Common myeloid progenitor, CD34-positive (primary cell): Measurements from ENCODE around the gene SH2D3C.
A peak's percentile ranks its signal among the peaks of the same experiment; 100 is the strongest.

Experiments
- CTCF ChIA-PET: fragments of 350-600 bp; sonication (Branson Sonifier 250); formaldehyde crosslinking; loops from one replicate; lab custom pipeline; 2021; ENCODE audit warnings: antibody characterized with exemption; lab: Charles Lee
- POLR2A ChIA-PET: fragments of 350-600 bp; sonication (Branson Sonifier 250); formaldehyde crosslinking; loops from one replicate; lab custom pipeline; 2021; ENCODE audit warnings: antibody characterized with exemption; lab: Charles Lee
- DNase-seq, 3 donors: peaks; one replicate each; pipeline versions ENCODE4 v3.0.0 to v3.0.0-alpha.2; 2013
- H3K27ac ChIP-seq, 2 experiments: 1 replicate in 1 of 2; 2 replicates in 1 of 2; pipeline ENCODE4 v1.7.0; 2013; ENCODE audit warnings: inconsistent platforms in 2 of 2, low read length in 2 of 2, mild to moderate bottlenecking in 2 of 2, low read depth in 1 of 2, moderate library complexity in 1 of 2; ENCODE audit not compliant: severe bottlenecking in 2 of 2, insufficient read depth in 1 of 2, poor library complexity in 1 of 2
- H3K27me3 ChIP-seq, 5 experiments: replicated peaks in 2 of 5; 1 replicate in 3 of 5; 2 replicates in 2 of 5; pipeline versions ENCODE4 v1.6.1 to v1.7.0; 2013; ENCODE audit warnings: low read length in 4 of 5, mild to moderate bottlenecking in 2 of 5, moderate library complexity in 2 of 5, inconsistent platforms in 1 of 5; ENCODE audit not compliant: insufficient read depth in 5 of 5, control insufficient read depth in 4 of 5
- H3K36me3 ChIP-seq, 4 experiments: 1 replicate in 2 of 4; 2 replicates in 2 of 4; pipeline versions ENCODE4 v1.6.1 to v1.7.0; 2013; ENCODE audit warnings: low read length in 3 of 4, control low read depth in 1 of 4, mild to moderate bottlenecking in 1 of 4; ENCODE audit not compliant: control insufficient read depth in 4 of 4, insufficient read depth in 4 of 4
- H3K4me1 ChIP-seq, 4 experiments: 1 replicate in 3 of 4; 2 replicates in 1 of 4; pipeline versions ENCODE4 v1.6.1 to v1.7.1; 2013; ENCODE audit warnings: low read length in 3 of 4, mild to moderate bottlenecking in 3 of 4, control low read depth in 1 of 4, inconsistent platforms in 1 of 4, moderate library complexity in 1 of 4; ENCODE audit not compliant: control insufficient read depth in 4 of 4, insufficient read depth in 4 of 4; ENCODE audit errors: control extremely low read depth in 1 of 4
- H3K4me3 ChIP-seq, 7 experiments: 1 replicate in 4 of 7; 2 replicates in 3 of 7; pipeline versions ENCODE4 v1.5.1 to v1.7.0; 2013; ENCODE audit warnings: mild to moderate bottlenecking in 7 of 7, low read length in 6 of 7, moderate library complexity in 6 of 7, inconsistent platforms in 2 of 7, low read depth in 2 of 7, control low read depth in 1 of 7; ENCODE audit not compliant: insufficient read depth in 4 of 7, control insufficient read depth in 1 of 7; ENCODE audit errors: extremely low read depth in 1 of 7
- H3K9me3 ChIP-seq, 5 experiments: 1 replicate in 4 of 5; 2 replicates in 1 of 5; pipeline versions ENCODE4 v1.6.1 to v1.7.1; 2013; ENCODE audit warnings: low read length in 4 of 5, mild to moderate bottlenecking in 2 of 5, inconsistent platforms in 1 of 5, low read depth in 1 of 5, moderate library complexity in 1 of 5; ENCODE audit not compliant: control insufficient read depth in 4 of 5, insufficient read depth in 2 of 5; ENCODE audit errors: control extremely low read depth in 1 of 5
- WGBS: methylation state at CpG from one replicate; pipeline ENCODE4 v1.1.5; 2013; ENCODE audit not compliant: insufficient coverage; 5-methylcytosine and 5-hydroxymethylcytosine counted together

Gene SH2D3C

GRCh38 chr9:127805620-127806019 is 27.2 kb upstream of the SH2D3C start:
- peak; percentile 55 to 62 (median 60) for DNase-seq
- H3K4me3 ChIP-seq = no peak overlapping the region
- H3K4me1 ChIP-seq = peaks cover 9 to 39% (median 34%) of the 10 kb centered on the region in 4 experiments
- POLR2A ChIA-PET = interaction anchor here (0.7 kb wide), 1 partner anchor 62 kb away, joined by 3 read pairs; no protein-coding TSS in a partner anchor
- H3K27me3 ChIP-seq = no peaks in the 10 kb centered on the region
- CTCF ChIA-PET = interaction anchor here (0.9 to 3.0 kb wide), 9 partner anchors 8 to 77 kb away, joined by 3 to 16 read pairs (median 6); no protein-coding TSS in a partner anchor
- peaks cover 10 to 52% (median 40%) of the 10 kb centered on the region in 4 experiments for H3K36me3 ChIP-seq
- no peaks in the 10 kb centered on the region for H3K9me3 ChIP-seq
- 88% methylated on average over 8 of the region's 8 CpGs for WGBS
- H3K27ac ChIP-seq = no peak overlapping the region

GRCh38 chr9:127803507-127804352 is 25.3 kb upstream of the SH2D3C start:
- Histone ChIP-seq H3K27me3 (no peaks in the 10 kb centered on the region), H3K27ac (peak overlapping the region; percentile 94 to 96), H3K9me3 (no peaks in the 10 kb centered on the region), H3K4me1 (peaks cover 14 to 56% (median 45%) of the 10 kb centered on the region in 4 experiments), H3K36me3 (peaks cover 10 to 35% (median 28%) of the 10 kb centered on the region in 4 experiments), H3K4me3 (peak overlapping the region; percentile 55 to 99 (median 89))
- peak in 2 of 3 donors; percentile 54 to 62 for DNase-seq
- WGBS = 43% methylated on average over 16 of the region's 18 CpGs
- ChIA-PET POLR2A (interaction anchor here (0.6 kb wide), 1 partner anchor 42 kb away, joined by 3 read pairs; no protein-coding TSS in a partner anchor), CTCF (interaction anchor here (0.9 to 3.0 kb wide), 6 partner anchors 16 to 66 kb away, joined by 3 to 16 read pairs (median 4); no protein-coding TSS in a partner anchor)

GRCh38 chr9:127802576-127803443 is 24.3 kb upstream of the SH2D3C start, which contains the start of gene FPGS:
Gene FPGS (plus strand): TSS chr9:127802882. CDS start chr9:127802925, 43 bp downstream.
- 0% methylated on average over 61 of the region's 83 CpGs for WGBS
- Histone ChIP-seq H3K27me3 (no peaks in the 10 kb centered on the region), H3K4me3 (peak within 1 kb of the TSS; percentile 58 to 99 (median 89)), H3K36me3 (peaks cover 8 to 26% (median 22%) of the 10 kb centered on the region in 4 experiments), H3K4me1 (peaks cover 16 to 65% (median 54%) of the 10 kb centered on the region in 4 experiments), H3K9me3 (no peaks in the 10 kb centered on the region), H3K27ac (peak within 1 kb of the TSS; percentile 94 to 96)
- CTCF ChIA-PET = interaction anchor here (0.9 to 2.2 kb wide), 5 partner anchors 13 to 67 kb away, joined by 3 to 6 read pairs (median 3); no protein-coding TSS in a partner anchor
- POLR2A ChIA-PET = interaction anchor here (0.6 kb wide), 1 partner anchor 79 kb away, joined by 3 read pairs; no protein-coding TSS in a partner anchor
- DNase-seq = peak; percentile 85 to 91 (median 90)

GRCh38 chr9:127801955-127802575 is 23.6 kb upstream of the SH2D3C start:
- Histone ChIP-seq H3K27ac (peak overlapping the region; percentile 43 to 78), H3K4me1 (peaks cover 18 to 72% (median 61%) of the 10 kb centered on the region in 4 experiments), H3K27me3 (no peaks in the 10 kb centered on the region), H3K4me3 (peak overlapping the region in 6 of 7 experiments; percentile 35 to 72 (median 58)), H3K36me3 (peaks cover 4 to 18% (median 15%) of the 10 kb centered on the region in 4 experiments), H3K9me3 (no peaks in the 10 kb centered on the region)
- POLR2A ChIA-PET = no interaction called here
- CTCF ChIA-PET = interaction anchor here (0.6 to 2.2 kb wide), 6 partner anchors 10 to 68 kb away, joined by 3 to 6 read pairs (median 4); partner anchors contain the start of gene TOR2A
- 0% methylated on average over 3 of the region's 10 CpGs for WGBS
- DNase-seq = peak in 2 of 3 donors; percentile 68 to 76

- POLR2A ChIA-PET = interaction anchor here (0.6 to 1.1 kb wide), 9 partner anchors 10 to 84 kb away, joined by 3 to 4 read pairs (median 4); partner anchors contain the start of gene CDK9
- WGBS = 0% methylated on average over 5 of the region's 11 CpGs
- Histone ChIP-seq H3K27ac (peak overlapping the region in 1 of 2 experiments; percentile 55), H3K27me3 (no peaks in the 10 kb centered on the region), H3K4me1 (peaks cover 22 to 91% (median 70%) of the 10 kb centered on the region in 4 experiments), H3K36me3 (peaks cover 2 to 23% (median 12%) of the 10 kb centered on the region in 4 experiments), H3K9me3 (no peaks in the 10 kb centered on the region), H3K4me3 (peak overlapping the region in 4 of 7 experiments; percentile 4 to 54 (median 24))
- CTCF ChIA-PET = interaction anchor here (0.9 to 3.5 kb wide), 9 partner anchors 9 to 121 kb away, joined by 3 to 24 read pairs (median 4); no protein-coding TSS in a partner anchor
- DNase-seq = peak in 2 of 3 donors; percentile 88 to 91
Measured at GRCh38 chr9:127796852-127797370, 18.4 kb upstream of the SH2D3C start.
